AG09309 (cell line): ENCODE measurements around the gene ATP5PD.

Experiments
- DNase-seq: peaks from one replicate; pipeline ENCODE4 v3.0.0-alpha.2; 2010; ENCODE audit warnings: low read depth
- H3K4me3 ChIP-seq: 2 replicates; pipeline ENCODE4 v1.5.1; 2011; ENCODE audit warnings: mild to moderate bottlenecking, low read depth, low read length, moderate library complexity; ENCODE audit not compliant: control insufficient read depth
- CTCF ChIP-seq: IDR thresholded peaks from 2 replicates; pipeline ENCODE4 v1.5.1; 2011; ENCODE audit warnings: mild to moderate bottlenecking, low read depth, low read length, inconsistent platforms; ENCODE audit not compliant: insufficient read depth, control insufficient read depth; ENCODE audit errors: missing control alignments

The ATP5PD gene

GRCh38 chr17:75090871-75091854 lies 44.4 kb upstream of the ATP5PD start:
- no peak for DNase-seq
- H3K4me3 ChIP-seq = no peak overlapping the region
- TF ChIP-seq CTCF = no peak

- no peak for TF ChIP-seq CTCF
- DNase-seq = no peak
Measured at GRCh38 chr17:75088465-75089417, 42.0 kb upstream of the ATP5PD start.

GRCh38 chr17:75087558-75088453 lies 41.0 kb upstream of the ATP5PD start, which contains the start of gene SLC16A5:
Gene SLC16A5, plus strand, starts transcription at chr17:75087954. Its CDS starts 5,683 bp downstream, at chr17:75093637.
- H3K4me3 ChIP-seq = peak within 1 kb of the TSS; percentile 65
- no peak for DNase-seq
- no peak for TF ChIP-seq CTCF

More at GRCh38 chr17:75088465-75089417, 42.0 kb upstream of the ATP5PD start:
- H3K4me3 ChIP-seq = peak overlapping the region; percentile 65

- H3K4me3 ChIP-seq = peak overlapping the region; percentile 65
- TF ChIP-seq CTCF = no peak
- no peak for DNase-seq
Measured at GRCh38 chr17:75087182-75087557, 40.4 kb upstream of the ATP5PD start.

GRCh38 chr17:75086496-75087181 lies 39.9 kb upstream of the ATP5PD start:
- no peak for DNase-seq
- TF ChIP-seq CTCF = no peak
- no peak overlapping the region for H3K4me3 ChIP-seq
